SJCRH30 (cell line): ENCODE measurements around the gene NFATC1. TPM values are rescaled to one million over a fixed set of nuclear protein-coding genes. Genes with fewer than 3 reads are reported as not detected.
A peak's percentile ranks its signal among the peaks of the same experiment; 100 is the strongest.

Experiments used
- DNase-seq, 2 experiments: peaks; one replicate each; pipeline ENCODE4 v3.0.0-alpha.2; 2015 to 2020
- H3K27ac ChIP-seq: fragments of 250-450 bp; sonication (Bioruptor Pico); 2 replicates; pipeline ENCODE4 v1.5.1; 2020; ENCODE audit warnings: mild to moderate bottlenecking, moderate library complexity
- H3K27me3 ChIP-seq: fragments of 250-450 bp; sonication (Bioruptor Pico); 2 replicates; pipeline ENCODE4 v1.5.1; 2020; ENCODE audit warnings: mild to moderate bottlenecking, moderate library complexity
- H3K36me3 ChIP-seq: fragments of 250-450 bp; sonication (Bioruptor Pico); 2 replicates; pipeline ENCODE4 v1.5.1; 2020; ENCODE audit warnings: mild to moderate bottlenecking, moderate library complexity
- H3K4me1 ChIP-seq: fragments of 250-450 bp; sonication (Bioruptor Pico); 2 replicates; pipeline ENCODE4 v1.5.1; 2020; ENCODE audit warnings: mild to moderate bottlenecking, moderate library complexity
- H3K4me3 ChIP-seq: fragments of 250-450 bp; sonication (Bioruptor Pico); 2 replicates; pipeline ENCODE4 v1.5.1; 2020; ENCODE audit warnings: mild to moderate bottlenecking, moderate library complexity
- H3K9me3 ChIP-seq: fragments of 250-450 bp; sonication (Bioruptor Pico); replicated peaks from 2 replicates; pipeline ENCODE4 v1.5.1; 2020; ENCODE audit warnings: mild to moderate bottlenecking, moderate library complexity
- total RNA-seq: library from RNA; depleted of rRNA; stranded (reverse); fragments of >200 nt; shearing (Covaris generic); gene quantifications from 2 replicates; pipeline ENCODE4 v1.2.3, GENCODE V29; 2014

NFATC1 gene
- total RNA-seq, 1 experiment from 2014 or later = 5.7 TPM

DNA sequence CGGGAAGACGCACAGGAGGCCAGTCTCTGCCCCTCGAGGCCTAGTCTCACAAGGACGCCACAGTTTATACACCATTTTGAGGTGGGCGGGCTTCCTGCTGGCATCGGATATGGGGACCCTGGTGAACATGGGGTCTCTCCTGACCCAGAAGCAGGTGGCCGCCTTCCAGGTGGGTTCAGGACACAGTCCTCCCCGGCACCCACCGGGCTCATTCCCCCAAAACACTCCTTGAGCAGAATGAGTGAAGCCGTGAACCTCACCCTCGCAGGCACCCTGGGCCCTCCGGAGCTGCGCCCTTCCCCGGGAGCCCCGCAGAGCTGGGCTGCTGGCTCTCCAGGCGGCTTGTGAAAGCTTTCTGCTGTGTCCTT lies 6.5 kb downstream of the NFATC1 start:
- Histone ChIP-seq H3K27ac (no peak overlapping the region), H3K27me3 (no peaks in the 10 kb centered on the region), H3K36me3 (no peaks in the 10 kb centered on the region), H3K9me3 (no peaks in the 10 kb centered on the region), H3K4me3 (no peak overlapping the region), H3K4me1 (peaks cover 22% of the 10 kb centered on the region)
- DNase-seq = no peak

DNA sequence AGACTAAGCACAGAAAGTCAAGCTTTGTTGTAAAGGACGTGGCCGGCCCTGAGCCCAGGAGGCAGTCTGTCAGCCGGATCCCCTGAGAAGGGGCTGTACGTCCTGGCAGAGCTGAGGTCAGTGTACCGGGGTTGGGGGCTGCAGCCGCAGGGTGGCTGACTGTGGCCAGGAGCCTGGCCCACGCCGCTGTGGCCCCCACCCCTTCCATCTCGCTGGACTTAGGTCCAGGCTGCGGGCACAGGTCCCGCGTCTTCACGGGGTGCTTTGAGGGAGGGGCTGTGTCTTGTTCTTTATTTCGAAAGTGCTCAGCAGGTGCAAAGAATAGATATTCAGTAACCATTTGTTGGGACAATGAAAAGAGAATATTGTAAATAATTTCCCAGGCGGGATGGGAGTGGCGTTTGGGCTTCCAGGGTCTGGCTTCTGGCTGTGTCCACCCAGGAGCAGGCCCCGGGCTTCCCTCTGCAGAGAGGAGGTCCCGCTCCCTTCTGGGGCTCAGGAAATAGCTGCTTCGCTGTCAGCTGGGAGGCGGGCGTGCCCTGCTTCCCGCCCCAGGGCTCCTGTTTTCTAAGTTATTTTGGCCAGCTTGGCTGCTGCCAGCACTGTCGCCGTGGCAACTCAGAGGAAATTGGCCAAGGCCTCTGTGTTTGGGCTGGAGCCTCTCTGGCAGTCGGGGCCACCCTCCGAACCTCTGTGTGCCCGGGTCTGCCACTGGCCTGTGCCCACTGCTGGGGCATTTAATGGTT lies 7.4 kb downstream of the NFATC1 start:
- peak overlapping the region; percentile 46 for H3K4me3 ChIP-seq
- peaks cover 22% of the 10 kb centered on the region for H3K4me1 ChIP-seq
- H3K36me3 ChIP-seq = no peaks in the 10 kb centered on the region
- no peaks in the 10 kb centered on the region for H3K27me3 ChIP-seq
- peak overlapping the region; percentile 79 for H3K27ac ChIP-seq
- peak; percentile 50 to 54 for DNase-seq
- H3K9me3 ChIP-seq = no peaks in the 10 kb centered on the region

- Histone ChIP-seq H3K9me3 (no peaks in the 10 kb centered on the region), H3K27ac (peak overlapping the region; percentile 79), H3K27me3 (no peaks in the 10 kb centered on the region), H3K36me3 (no peaks in the 10 kb centered on the region), H3K4me3 (peak overlapping the region; percentile 46), H3K4me1 (peaks cover 22% of the 10 kb centered on the region)
- DNase-seq = peak; percentile 75 to 79
These were observed 8.2 kb downstream of the NFATC1 start for GRCh38 chr18:79403723-79404566.

- Histone ChIP-seq H3K4me1 (peaks cover 22% of the 10 kb centered on the region), H3K27ac (peak overlapping the region; percentile 79), H3K36me3 (no peaks in the 10 kb centered on the region), H3K9me3 (no peaks in the 10 kb centered on the region), H3K27me3 (no peaks in the 10 kb centered on the region), H3K4me3 (peak overlapping the region; percentile 46)
- DNase-seq = peak; percentile 54 to 64
These were observed 8.8 kb downstream of the NFATC1 start for GRCh38 chr18:79404567-79404910.

DNA sequence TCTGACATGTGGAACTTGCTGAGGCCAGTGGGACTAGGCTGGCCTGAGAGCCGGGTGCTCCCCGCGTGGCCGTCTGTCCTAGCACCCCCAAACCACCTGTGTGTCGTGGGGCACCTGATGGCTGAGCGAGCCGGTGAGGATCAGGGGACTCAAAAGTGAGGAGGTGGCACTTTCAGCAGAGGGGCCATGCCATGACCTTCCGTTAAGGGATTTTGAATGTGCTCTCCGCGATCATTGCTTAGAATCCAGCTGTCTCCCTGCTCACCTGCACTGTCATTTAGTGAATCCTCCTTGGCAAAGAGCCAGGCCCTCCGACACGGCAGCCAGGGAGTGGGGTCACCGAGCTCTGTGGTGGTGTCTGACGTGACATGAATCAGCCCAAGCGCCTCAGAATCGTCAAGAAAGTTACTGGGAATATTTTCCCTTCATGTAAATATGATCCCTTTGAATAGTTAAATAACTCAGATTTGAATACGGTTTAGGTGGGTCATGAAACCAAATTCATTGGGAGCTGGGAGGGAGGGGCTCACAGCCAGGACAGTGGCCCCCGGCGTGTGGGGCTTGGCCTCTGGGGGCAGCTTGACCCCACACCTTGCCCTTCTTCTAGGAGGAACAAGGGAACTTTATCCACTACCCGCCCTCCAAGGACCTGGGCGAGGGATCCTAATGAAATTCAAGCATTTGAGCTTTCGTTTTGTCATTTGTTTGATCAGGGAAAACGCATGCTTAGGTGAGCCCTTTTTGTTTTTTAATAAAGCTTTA lies 9.5 kb downstream of the NFATC1 start:
- H3K4me1 ChIP-seq = peaks cover 22% of the 10 kb centered on the region
- H3K4me3 ChIP-seq = no peak overlapping the region; the same call in 1 of the 2 replicates
- no peak for DNase-seq

DNA sequence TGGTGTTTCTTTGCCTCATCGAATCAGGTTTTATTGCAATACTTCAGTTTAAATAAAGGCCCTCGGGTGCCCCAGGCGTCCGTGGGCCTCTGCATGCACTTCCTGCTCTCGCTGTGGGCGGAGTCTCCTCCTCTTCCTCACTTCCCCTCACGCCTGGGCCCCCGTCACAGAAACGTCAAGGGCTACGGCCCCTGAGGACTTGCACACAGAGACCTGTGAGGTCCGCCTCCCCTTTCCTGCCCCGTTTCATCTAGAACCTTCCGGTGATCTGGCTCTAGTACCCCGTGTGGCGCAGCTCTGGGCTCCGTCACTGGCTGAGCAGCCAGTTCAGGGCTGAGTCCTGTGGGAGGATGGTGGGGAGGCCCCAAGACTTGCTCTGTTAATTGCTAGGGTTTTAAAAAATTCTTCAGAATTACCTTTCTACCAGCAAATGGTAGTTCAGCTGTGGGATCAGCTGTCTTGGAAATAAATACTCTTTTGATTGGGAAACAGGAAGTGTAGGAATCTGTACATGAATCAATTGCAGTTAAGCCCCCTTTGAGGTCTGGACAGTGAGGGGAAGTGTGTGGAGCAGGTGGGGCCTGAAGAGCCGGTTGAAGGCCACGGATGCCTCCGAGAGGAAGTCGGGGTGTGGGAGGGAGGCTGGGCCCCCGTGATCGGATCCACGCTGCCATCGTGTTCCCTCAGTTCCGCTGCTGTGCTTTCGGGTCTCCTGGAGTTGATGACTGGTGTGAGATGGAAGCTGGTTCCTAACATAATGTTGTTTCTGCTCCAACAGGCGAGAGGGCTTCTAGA lies 10.2 kb downstream of the NFATC1 start:
- Histone ChIP-seq H3K4me3 (no peak overlapping the region), H3K4me1 (peaks cover 22% of the 10 kb centered on the region), H3K9me3 (no peaks in the 10 kb centered on the region), H3K27ac (no peak overlapping the region), H3K36me3 (no peaks in the 10 kb centered on the region), H3K27me3 (no peaks in the 10 kb centered on the region)
- peak in 1 of 2 experiments; percentile 22 for DNase-seq

More for the DNA sequence above, 9.5 kb downstream of the NFATC1 start:
- no peaks in the 10 kb centered on the region for H3K27me3 ChIP-seq
- H3K27ac ChIP-seq = no peak overlapping the region
- no peaks in the 10 kb centered on the region for H3K36me3 ChIP-seq
- H3K9me3 ChIP-seq = no peaks in the 10 kb centered on the region

- Histone ChIP-seq H3K9me3 (no peaks in the 10 kb centered on the region), H3K4me3 (no peak overlapping the region), H3K36me3 (no peaks in the 10 kb centered on the region), H3K4me1 (peaks cover 22% of the 10 kb centered on the region), H3K27ac (no peak overlapping the region), H3K27me3 (no peaks in the 10 kb centered on the region)
- DNase-seq = no peak
These were observed 11.0 kb downstream of the NFATC1 start for GRCh38 chr18:79406708-79407107.

- H3K27me3 ChIP-seq = no peaks in the 10 kb centered on the region
- no peak overlapping the region for H3K4me3 ChIP-seq
- no peak overlapping the region for H3K27ac ChIP-seq
- DNase-seq = no peak
- no peaks in the 10 kb centered on the region for H3K36me3 ChIP-seq
- H3K4me1 ChIP-seq = peaks cover 15% of the 10 kb centered on the region
- H3K9me3 ChIP-seq = no peaks in the 10 kb centered on the region
These were observed 13.6 kb downstream of the NFATC1 start for GRCh38 chr18:79409313-79409712.

DNA sequence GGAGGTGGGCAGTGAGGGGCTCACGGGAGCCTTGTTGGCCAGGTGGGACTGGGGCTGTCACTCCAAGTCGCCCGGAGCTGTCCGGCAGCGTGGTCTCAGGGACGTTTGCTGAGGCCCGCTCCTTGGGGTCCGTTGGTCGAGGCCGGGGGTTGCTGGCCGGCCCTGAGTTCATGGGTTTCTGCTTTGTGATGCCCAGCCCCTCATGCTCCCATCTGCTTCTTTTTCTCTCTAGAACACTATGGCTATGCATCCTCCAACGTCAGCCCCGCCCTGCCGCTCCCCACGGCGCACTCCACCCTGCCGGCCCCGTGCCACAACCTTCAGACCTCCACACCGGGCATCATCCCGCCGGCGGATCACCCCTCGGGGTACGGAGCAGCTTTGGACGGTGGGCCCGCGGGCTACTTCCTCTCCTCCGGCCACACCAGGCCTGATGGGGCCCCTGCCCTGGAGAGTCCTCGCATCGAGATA lies 14.5 kb downstream of the NFATC1 start:
- DNase-seq = no peak
- no peaks in the 10 kb centered on the region for H3K27me3 ChIP-seq
- H3K9me3 ChIP-seq = no peaks in the 10 kb centered on the region
- no peak overlapping the region for H3K4me3 ChIP-seq
- H3K4me1 ChIP-seq = peaks cover 12% of the 10 kb centered on the region
- no peaks in the 10 kb centered on the region for H3K36me3 ChIP-seq
- no peak overlapping the region for H3K27ac ChIP-seq

DNA sequence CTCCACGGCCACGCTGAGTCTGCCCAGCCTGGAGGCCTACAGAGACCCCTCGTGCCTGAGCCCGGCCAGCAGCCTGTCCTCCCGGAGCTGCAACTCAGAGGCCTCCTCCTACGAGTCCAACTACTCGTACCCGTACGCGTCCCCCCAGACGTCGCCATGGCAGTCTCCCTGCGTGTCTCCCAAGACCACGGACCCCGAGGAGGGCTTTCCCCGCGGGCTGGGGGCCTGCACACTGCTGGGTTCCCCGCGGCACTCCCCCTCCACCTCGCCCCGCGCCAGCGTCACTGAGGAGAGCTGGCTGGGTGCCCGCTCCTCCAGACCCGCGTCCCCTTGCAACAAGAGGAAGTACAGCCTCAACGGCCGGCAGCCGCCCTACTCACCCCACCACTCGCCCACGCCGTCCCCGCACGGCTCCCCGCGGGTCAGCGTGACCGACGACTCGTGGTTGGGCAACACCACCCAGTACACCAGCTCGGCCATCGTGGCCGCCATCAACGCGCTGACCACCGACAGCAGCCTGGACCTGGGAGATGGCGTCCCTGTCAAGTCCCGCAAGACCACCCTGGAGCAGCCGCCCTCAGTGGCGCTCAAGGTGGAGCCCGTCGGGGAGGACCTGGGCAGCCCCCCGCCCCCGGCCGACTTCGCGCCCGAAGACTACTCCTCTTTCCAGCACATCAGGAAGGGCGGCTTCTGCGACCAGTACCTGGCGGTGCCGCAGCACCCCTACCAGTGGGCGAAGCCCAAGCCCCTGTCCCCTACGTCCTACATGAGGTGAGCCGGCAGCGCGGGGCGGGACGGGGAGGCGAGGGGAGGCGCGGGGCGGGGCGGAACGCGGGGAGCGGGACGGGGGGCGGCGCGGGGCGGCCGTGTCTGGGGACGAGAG lies 15.2 kb downstream of the NFATC1 start:
- DNase-seq = no peak
- Histone ChIP-seq H3K27ac (no peak overlapping the region), H3K4me3 (no peak overlapping the region), H3K27me3 (no peaks in the 10 kb centered on the region), H3K36me3 (no peaks in the 10 kb centered on the region), H3K9me3 (no peaks in the 10 kb centered on the region), H3K4me1 (peaks cover 4% of the 10 kb centered on the region)

GRCh38 chr18:79411614-79412526 lies 16.1 kb downstream of the NFATC1 start:
- no peak for DNase-seq
- Histone ChIP-seq H3K27me3 (no peaks in the 10 kb centered on the region), H3K36me3 (no peaks in the 10 kb centered on the region), H3K9me3 (no peaks in the 10 kb centered on the region), H3K4me1 (no peaks in the 10 kb centered on the region), H3K4me3 (no peak overlapping the region), H3K27ac (no peak overlapping the region)

GRCh38 chr18:79413025-79413424 lies 17.3 kb downstream of the NFATC1 start:
- Histone ChIP-seq H3K27me3 (no peaks in the 10 kb centered on the region), H3K27ac (no peak overlapping the region), H3K36me3 (no peaks in the 10 kb centered on the region), H3K9me3 (no peaks in the 10 kb centered on the region), H3K4me3 (no peak overlapping the region), H3K4me1 (no peaks in the 10 kb centered on the region)
- no peak for DNase-seq

DNA sequence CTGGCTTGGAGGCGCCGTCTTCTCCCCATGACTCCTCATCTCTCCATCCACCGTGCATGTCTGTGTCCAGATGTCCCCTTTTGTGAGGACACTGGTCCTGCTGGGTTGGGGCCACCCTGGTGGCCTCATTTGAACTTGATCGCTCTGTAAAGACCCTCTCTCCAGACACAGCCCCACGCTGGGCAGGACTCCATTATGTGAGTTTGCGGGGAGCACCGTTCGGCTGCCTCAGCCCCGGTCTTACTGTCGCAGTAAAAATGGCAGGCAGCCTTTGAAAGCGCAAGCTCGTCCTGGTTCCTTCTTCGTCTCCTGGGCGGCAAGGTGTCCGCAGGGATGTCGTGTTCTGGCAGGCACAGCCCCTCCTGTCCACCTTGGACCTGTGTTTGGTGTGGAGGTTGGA lies 17.7 kb downstream of the NFATC1 start:
- no peaks in the 10 kb centered on the region for H3K27me3 ChIP-seq
- no peaks in the 10 kb centered on the region for H3K4me1 ChIP-seq
- no peak for DNase-seq
- no peaks in the 10 kb centered on the region for H3K36me3 ChIP-seq
- no peaks in the 10 kb centered on the region for H3K9me3 ChIP-seq
- no peak overlapping the region for H3K27ac ChIP-seq
- H3K4me3 ChIP-seq = no peak overlapping the region
